C4-2B (cell line): ENCODE results near the gene MLX.

Experiments used
- CTCF ChIP-seq: fragments of 450-650 bp; conservative IDR thresholded peaks from 2 replicates; pipeline ENCODE4 v1.5.1; 2017; ENCODE audit warnings: mild to moderate bottlenecking
- ZFX ChIP-seq: fragments of 450-650 bp; IDR thresholded peaks from 2 replicates; pipeline ENCODE4 v1.6.1; 2017

- TF ChIP-seq CTCF = no peak
- peak; percentile 53; the same call in 1 of the 2 replicates for TF ChIP-seq ZFX
Observed at GRCh38 chr17:42577532-42578281, 10.8 kb downstream of the MLX start, which contains the start of gene PSMC3IP.
